Tibial nerve (tissue), 4 donors: ENCODE measurements around the gene MRPS23. TPM values are rescaled to one million over a fixed set of nuclear protein-coding genes. Genes with fewer than 3 reads are reported as not detected.
A peak's percentile ranks its signal among the peaks of the same experiment; 100 is the strongest.

Experiments used
- DNase-seq, 2 donors: peaks; one replicate each; pipeline ENCODE4 v3.0.0-alpha.2; 2019; ENCODE audit warnings: low spot score in 2 of 2
- H3K27ac ChIP-seq, 4 donors: fragments of 200-600 bp; sonication (generic) in 3 of 4; one replicate each; pipeline ENCODE4 v1.5.1; 2017 to 2019; ENCODE audit warnings: mild to moderate bottlenecking in 1 of 4
- H3K27me3 ChIP-seq, 2 donors: fragments of 200-600 bp; sonication (generic) in 1 of 2; one replicate each; pipeline versions ENCODE4 v1.5.1 to v1.6.0; 2017 to 2019
- H3K36me3 ChIP-seq, 3 donors: fragments of 200-600 bp; sonication (generic); one replicate each; pipeline ENCODE4 v1.5.1; 2018 to 2019
- H3K4me1 ChIP-seq, 4 donors: fragments of 200-600 bp; sonication (generic) in 3 of 4; one replicate each; pipeline ENCODE4 v1.5.1; 2017 to 2019
- H3K4me3 ChIP-seq, 4 donors: fragments of 200-600 bp; sonication (generic) in 3 of 4; one replicate each; pipeline ENCODE4 v1.5.1; 2017 to 2019; ENCODE audit warnings: mild to moderate bottlenecking in 1 of 4, moderate library complexity in 1 of 4
- H3K9me3 ChIP-seq, 4 donors: fragments of 200-600 bp; sonication (generic) in 3 of 4; one replicate each; pipeline ENCODE4 v1.5.1; 2017 to 2019
- EP300 ChIP-seq, 2 donors: sonication (generic); formaldehyde crosslinking; IDR thresholded peaks; one replicate each; pipeline ENCODE4 v1.6.1; 2017; ENCODE audit warnings: antibody characterized with exemption in 2 of 2, mild to moderate bottlenecking in 1 of 2
- POLR2A ChIP-seq, 2 donors: fragments of 450-650 bp; IDR thresholded peaks; one replicate each; pipeline ENCODE4 v1.6.1; 2017; ENCODE audit warnings: antibody characterized with exemption in 2 of 2, mild to moderate bottlenecking in 2 of 2, moderate library complexity in 2 of 2
- WGBS, 2 donors: methylation state at CpG; one replicate each; pipeline ENCODE4 v1.1.5; 2018; 5-methylcytosine and 5-hydroxymethylcytosine counted together
- total RNA-seq, 4 donors: library from RNA; depleted of rRNA; stranded (reverse); fragments of >200 nt; gene quantifications; one replicate each; pipeline ENCODE4 v1.1.0, GENCODE V29; 2016
- TF ChIP-seq, protein P1 (sequence below), 5 experiments: fragments of 200-600 bp in 3 of 5; fragments of 450-650 bp in 2 of 5; sonication (generic) in 3 of 5; IDR thresholded peaks; one replicate each; pipeline ENCODE4 v1.5.1; 2016 to 2019; ENCODE audit warnings: antibody characterized with exemption in 5 of 5, mild to moderate bottlenecking in 3 of 5, moderate library complexity in 2 of 5

Gene MRPS23
- total RNA-seq, 4 donors from 2014 or later, result 8.0 to 20.1 (median 9.0) TPM

DNA sequence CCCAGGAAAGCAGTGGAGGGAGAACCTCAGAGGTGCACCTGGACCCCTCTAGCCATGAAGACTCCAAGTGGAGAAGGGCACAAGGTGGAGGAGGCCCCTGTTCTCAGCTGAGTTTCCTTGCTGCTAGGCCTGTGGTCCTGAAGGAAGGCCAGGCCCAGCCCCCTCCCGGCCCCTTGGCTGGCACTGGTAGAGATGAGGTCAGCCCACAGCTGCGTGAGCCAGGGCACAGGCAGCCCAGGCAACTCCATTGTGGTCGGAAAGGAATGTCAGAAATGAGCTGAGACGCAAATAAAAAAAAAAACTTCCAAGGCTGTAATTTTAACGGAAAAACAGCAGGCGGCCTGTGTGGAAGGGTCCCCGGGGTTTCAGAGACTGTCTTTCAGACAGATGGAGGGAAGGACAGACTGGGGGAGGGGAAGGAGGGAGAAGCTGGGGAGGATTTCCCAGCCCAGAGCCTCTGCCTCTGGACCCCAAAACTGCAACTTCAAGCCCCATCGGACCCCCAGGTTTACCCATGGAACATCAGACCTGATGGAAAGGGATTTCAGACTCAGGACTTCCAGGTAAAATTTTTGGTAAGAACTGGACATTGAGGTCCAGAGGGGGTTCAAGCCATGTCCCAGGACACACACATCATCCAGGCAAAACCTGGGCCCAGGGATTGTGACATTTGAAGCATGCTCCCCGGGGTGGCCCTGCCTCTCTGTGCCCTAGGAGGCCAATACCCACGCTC is 25.6 kb upstream of the MRPS23 start:
- Histone ChIP-seq H3K4me3 (no peak overlapping the region), H3K27ac (peak overlapping the region; percentile 75 to 97 (median 82)), H3K9me3 (no peaks in the 10 kb centered on the region), H3K36me3 (peaks cover 0 to 49% (median 0%) of the 10 kb centered on the region in 3 donors), H3K27me3 (no peaks in the 10 kb centered on the region), H3K4me1 (peaks cover 3 to 79% (median 41%) of the 10 kb centered on the region in 4 donors)
- 13 to 22% methylated on average over 10 of the region's 10 CpGs for WGBS, 2 donors
- TF ChIP-seq, protein P1, sequence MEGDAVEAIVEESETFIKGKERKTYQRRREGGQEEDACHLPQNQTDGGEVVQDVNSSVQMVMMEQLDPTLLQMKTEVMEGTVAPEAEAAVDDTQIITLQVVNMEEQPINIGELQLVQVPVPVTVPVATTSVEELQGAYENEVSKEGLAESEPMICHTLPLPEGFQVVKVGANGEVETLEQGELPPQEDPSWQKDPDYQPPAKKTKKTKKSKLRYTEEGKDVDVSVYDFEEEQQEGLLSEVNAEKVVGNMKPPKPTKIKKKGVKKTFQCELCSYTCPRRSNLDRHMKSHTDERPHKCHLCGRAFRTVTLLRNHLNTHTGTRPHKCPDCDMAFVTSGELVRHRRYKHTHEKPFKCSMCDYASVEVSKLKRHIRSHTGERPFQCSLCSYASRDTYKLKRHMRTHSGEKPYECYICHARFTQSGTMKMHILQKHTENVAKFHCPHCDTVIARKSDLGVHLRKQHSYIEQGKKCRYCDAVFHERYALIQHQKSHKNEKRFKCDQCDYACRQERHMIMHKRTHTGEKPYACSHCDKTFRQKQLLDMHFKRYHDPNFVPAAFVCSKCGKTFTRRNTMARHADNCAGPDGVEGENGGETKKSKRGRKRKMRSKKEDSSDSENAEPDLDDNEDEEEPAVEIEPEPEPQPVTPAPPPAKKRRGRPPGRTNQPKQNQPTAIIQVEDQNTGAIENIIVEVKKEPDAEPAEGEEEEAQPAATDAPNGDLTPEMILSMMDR (IDR thresholded peaks at IDR 0.05), result peak; percentile 26 to 71 (median 64)
- no peak for TF ChIP-seq POLR2A (IDR thresholded peaks at IDR 0.05)
- peak; percentile 39 to 88 for TF ChIP-seq EP300 (IDR thresholded peaks at IDR 0.05)
- peak; percentile 67 to 68 for DNase-seq

DNA sequence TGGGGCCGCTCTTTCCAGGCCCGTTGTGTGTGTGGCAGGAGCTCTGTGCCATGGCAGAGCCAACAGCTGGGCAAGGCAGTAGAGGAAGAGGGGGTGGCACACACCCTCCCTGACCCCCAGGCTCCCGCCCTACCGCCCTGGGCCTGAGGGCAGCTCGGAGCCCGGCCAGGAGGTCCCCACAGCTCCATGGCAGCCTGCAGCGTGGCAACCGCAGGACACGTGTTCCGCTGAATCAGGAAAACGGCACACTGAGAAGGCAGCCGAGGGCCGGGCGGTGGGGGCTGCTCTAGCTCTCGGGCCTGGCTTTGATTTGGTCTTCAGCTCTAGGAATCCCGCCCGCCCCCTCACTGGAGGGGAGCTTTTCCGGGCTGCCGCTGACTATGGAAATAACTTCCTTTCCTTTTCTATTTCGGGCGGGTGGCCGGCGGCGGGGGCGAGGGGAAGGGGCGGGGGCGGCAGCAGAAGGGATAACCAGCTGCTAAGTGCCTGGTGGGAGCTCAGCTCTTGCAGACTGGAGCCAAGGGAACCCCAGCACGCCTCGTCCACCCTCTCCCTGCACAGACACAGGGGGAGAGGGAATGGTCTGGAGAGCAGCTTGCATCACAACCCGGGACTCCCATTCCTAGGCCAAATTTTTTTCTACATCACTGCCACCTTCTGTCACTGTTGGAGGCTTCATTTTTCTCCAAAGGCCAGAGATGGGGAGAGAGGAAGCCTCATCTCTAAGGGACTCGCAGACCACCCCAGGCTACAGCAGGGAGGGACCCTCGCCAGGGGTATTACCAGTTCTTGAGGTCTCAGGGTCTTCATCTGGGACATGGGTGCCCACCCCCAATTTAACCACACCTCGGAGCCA is 24.8 kb upstream of the MRPS23 start:
- Histone ChIP-seq H3K27ac (peak overlapping the region; percentile 75 to 97 (median 82)), H3K4me3 (peak overlapping the region in 3 of 4 donors; percentile 7 to 32 (median 24)), H3K27me3 (no peaks in the 10 kb centered on the region), H3K4me1 (peaks cover 3 to 77% (median 44%) of the 10 kb centered on the region in 4 donors), H3K36me3 (peaks cover 0 to 56% (median 0%) of the 10 kb centered on the region in 3 donors), H3K9me3 (no peaks in the 10 kb centered on the region)
- no peak for TF ChIP-seq POLR2A (IDR thresholded peaks at IDR 0.05)
- peak in 1 of 2 donors; percentile 68 for TF ChIP-seq EP300 (IDR thresholded peaks at IDR 0.05)
- TF ChIP-seq, protein P1 (IDR thresholded peaks at IDR 0.05), result no peak
- 6 to 7% methylated on average over 25 to 30 of the region's 33 CpGs for WGBS, 2 donors
- DNase-seq, result peak; percentile 41 to 42

DNA sequence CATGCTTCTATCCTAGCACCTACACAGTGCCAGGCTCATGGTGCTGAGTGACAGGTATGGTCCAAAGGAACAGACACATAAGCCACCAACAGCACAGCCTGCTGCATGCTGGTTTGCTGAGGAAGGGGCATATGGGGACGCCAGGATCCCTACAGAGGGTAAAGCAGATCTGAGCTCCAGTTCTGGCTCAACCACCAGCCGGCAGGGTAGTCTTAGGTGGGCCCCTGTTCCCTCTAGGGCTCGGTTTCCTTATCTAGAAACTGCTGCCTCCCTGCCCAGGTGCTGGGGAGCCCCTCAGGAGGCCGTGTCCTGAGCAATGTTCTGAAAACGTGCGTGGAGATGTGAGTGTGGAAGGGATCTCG is 24.2 kb upstream of the MRPS23 start:
- TF ChIP-seq, protein P1 (IDR thresholded peaks at IDR 0.05), result no peak
- TF ChIP-seq POLR2A (IDR thresholded peaks at IDR 0.05) (no peak), EP300 (IDR thresholded peaks at IDR 0.05) (no peak)
- no peaks in the 10 kb centered on the region for H3K9me3 ChIP-seq
- peak overlapping the region in 3 of 4 donors; percentile 7 to 32 (median 24) for H3K4me3 ChIP-seq
- H3K27ac ChIP-seq, result peak overlapping the region; percentile 75 to 97 (median 82)
- no peak for DNase-seq
- peaks cover 3 to 77% (median 45%) of the 10 kb centered on the region in 4 donors for H3K4me1 ChIP-seq
- no peaks in the 10 kb centered on the region for H3K27me3 ChIP-seq
- 32 to 38% methylated on average over 7 of the region's 7 CpGs for WGBS, 2 donors
- H3K36me3 ChIP-seq, result peaks cover 0 to 52% (median 0%) of the 10 kb centered on the region in 3 donors

DNA sequence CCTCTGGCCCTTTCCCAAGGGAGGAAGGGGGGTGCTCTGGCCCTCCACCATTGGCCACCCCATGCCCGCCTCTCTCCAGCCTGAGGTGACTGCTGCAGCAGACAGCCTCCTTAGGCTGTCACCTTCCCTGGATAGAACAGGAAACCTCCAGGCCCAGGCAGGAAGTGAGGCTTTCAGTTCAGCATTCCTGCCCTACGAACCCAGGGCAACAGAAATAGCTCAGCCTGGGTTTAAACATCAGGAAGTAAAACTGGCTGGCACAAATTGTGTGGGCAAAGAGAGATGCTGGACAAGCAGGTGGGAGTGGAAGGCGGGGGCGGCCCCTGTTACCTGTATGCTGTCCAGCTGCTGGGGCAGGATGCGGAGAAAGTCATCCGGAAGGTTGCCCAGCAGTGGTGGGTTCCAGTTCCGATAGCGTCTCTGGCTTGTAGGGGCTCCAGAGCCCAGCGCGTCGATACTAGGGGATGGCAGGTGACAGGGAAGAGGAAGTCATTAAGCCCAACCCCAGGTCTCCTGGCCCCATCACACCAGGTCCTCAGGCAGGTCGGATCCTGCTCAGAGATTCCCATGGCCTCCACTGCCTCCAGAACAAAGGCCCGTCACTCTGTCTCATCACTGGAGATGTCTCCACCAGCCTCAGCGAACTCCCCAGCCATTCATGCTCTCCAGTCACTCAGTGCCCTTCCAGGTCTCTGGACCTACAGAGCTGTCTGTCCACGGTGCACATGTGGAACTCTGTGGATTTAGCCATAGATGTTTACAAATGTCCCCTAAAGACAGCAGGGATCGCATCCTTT is 23.6 kb upstream of the MRPS23 start:
- TF ChIP-seq EP300 (IDR thresholded peaks at IDR 0.05) (no peak), POLR2A (IDR thresholded peaks at IDR 0.05) (no peak)
- TF ChIP-seq, protein P1 (IDR thresholded peaks at IDR 0.05), result no peak
- H3K4me3 ChIP-seq, result peak overlapping the region in 1 of 4 donors; percentile 7
- peak overlapping the region; percentile 75 to 97 (median 82) for H3K27ac ChIP-seq
- WGBS, 2 donors, result 72 to 82% methylated on average over 16 of the region's 16 CpGs
- peaks cover 0 to 46% (median 0%) of the 10 kb centered on the region in 3 donors for H3K36me3 ChIP-seq
- peaks cover 3 to 77% (median 51%) of the 10 kb centered on the region in 4 donors for H3K4me1 ChIP-seq
- no peak for DNase-seq
- H3K9me3 ChIP-seq, result no peaks in the 10 kb centered on the region
- H3K27me3 ChIP-seq, result no peaks in the 10 kb centered on the region
